Activated CD4-positive, alpha-beta T cell treated with anti-CD3 and anti-CD28 coated beads for 48 hours (primary cell): ENCODE data around the gene ZCCHC4.
"Not testable (repeated sequence)": the region's sequence is repeated elsewhere in the genome, so short reads cannot be mapped to it uniquely, and the experiment has no call there.

Experiments used
- DNase-seq: peaks from one replicate; pipeline ENCODE4 v3.0.0-alpha.2; 2020

ZCCHC4 gene

DNA sequence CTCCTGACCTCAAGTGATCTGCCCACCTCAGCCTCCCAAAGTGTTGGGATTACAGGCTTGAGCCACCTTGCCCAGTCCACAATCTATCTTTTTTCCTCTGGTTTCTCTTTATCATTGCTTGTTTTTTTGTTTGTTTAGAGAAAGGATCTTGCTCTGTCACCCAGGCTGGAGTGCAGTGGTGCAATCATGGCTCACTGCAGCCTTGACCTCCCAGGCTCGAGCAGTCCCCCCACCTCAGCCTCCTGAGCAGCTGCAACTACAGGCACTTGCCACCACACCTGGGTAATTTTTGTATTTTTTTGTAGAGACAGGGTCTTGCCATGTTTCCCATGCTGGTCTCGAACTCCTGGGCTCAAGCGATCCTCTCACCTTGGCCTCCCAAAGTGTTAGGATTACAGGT is 15.9 kb downstream of the ZCCHC4 start:
- not testable (repeated sequence) for DNase-seq

GRCh38 chr4:25330335-25330734 is 17.8 kb downstream of the ZCCHC4 start:
- no peak for DNase-seq

DNA sequence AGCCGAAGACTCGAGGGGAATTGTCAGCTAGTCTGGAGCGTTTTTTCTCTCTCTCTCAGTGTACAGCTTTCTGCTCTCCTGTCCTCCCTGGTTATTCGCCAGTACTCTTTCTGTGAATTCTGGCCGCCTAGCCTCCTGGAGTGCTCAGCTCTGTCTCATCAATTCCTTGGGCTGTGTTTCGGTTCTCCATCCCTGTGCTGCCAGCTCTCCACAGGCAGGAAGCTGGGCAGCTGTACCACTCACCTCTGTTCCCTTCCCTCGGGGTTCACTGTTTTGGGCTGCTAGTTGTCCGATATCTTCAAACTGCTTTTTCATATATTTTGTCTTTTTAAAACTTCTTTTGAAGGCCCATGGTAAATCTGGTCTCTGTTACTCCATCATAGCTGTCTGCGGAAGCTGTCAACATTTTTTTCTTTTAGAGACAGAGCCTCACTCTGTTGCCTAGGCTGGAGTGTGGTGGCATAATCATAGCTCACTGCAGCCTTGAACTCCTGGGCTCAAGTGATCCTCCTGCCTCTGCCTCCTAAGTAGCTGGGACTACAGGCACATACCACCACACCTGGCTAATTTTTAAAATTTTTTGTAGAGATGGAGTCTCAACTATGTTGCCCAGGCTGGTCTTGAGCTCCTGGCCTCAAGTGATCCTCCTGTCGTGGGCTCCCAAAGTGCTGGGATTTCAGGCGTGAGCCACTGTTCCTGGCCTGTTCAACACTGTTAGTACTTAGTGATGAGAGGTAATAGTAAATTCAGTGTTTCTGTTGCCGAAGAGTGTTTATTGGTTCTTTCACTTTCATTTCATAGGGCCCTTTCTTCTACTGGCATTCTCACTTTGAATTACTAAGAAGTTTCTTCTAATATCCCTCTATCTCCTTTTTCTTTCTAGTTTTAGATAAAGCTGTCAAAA is 18.6 kb downstream of the ZCCHC4 start:
- no peak for DNase-seq

- DNase-seq = no peak
Observed at GRCh38 chr4:25343671-25344070, 31.1 kb downstream of the ZCCHC4 start.

DNA sequence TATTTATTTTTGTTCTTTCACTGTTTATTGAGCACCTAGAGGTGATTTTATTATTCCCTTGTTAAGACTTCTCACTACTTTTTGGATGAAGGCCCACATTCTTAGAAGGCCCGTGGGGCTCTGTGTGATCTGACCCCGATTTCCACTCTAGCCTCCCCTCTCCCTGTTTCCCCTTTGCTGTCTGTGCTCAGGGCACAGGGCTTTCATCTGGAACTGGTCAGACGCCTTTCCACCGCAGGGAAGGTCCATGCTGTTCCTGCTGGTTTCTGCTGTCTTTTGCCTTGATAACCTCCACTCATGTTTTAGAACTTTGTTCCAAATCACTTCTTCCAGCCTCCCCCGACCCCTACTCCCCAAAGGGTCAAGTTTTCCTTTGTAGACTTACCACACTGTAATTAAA is 33.2 kb downstream of the ZCCHC4 start:
- no peak for DNase-seq

GRCh38 chr4:25346913-25347312 is 34.3 kb downstream of the ZCCHC4 start:
- no peak for DNase-seq

DNA sequence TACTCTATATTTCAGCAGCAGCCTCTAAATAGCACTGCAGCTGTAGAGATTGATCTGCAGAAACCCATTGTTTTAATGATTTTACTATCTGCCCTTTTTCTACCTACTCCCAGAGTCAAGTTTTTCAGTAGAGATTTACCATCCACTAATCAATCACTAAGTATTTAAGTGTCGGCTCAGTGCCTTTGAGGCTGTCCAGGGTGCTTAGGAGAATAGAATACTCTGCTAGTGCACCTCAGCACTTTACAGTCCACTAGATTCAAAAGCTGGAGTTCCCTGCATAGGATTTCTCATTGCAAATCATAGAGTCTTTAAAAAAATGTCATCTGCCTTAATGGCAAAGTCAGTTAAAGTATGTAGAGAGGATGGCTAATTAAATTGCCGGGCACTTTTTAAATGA is 34.9 kb downstream of the ZCCHC4 start:
- no peak for DNase-seq

GRCh38 chr4:25347971-25348370 is 35.4 kb downstream of the ZCCHC4 start:
- no peak for DNase-seq

DNA sequence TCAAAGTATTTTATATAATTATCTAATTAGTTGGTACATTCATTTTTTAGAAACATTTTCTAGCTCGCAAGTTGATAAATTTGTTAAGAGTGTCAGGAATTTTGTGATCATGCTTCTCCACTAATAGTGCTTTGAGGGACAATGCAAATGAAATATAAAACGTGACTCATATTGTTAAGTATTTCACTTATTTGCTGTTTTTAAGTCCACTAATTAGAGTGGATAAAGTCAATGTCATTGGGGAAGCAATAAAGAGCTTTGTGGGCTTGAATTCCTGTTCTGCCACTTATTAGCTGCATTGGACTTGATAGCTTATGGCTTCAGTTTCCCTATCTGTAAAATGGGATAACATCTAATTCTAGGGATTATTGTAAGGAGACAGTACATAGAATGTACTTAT is 38.0 kb downstream of the ZCCHC4 start:
- DNase-seq = no peak

GRCh38 chr4:25351777-25352416 is 39.3 kb downstream of the ZCCHC4 start:
- no peak for DNase-seq

GRCh38 chr4:25356068-25356467 is 43.5 kb downstream of the ZCCHC4 start:
- no peak for DNase-seq

DNA sequence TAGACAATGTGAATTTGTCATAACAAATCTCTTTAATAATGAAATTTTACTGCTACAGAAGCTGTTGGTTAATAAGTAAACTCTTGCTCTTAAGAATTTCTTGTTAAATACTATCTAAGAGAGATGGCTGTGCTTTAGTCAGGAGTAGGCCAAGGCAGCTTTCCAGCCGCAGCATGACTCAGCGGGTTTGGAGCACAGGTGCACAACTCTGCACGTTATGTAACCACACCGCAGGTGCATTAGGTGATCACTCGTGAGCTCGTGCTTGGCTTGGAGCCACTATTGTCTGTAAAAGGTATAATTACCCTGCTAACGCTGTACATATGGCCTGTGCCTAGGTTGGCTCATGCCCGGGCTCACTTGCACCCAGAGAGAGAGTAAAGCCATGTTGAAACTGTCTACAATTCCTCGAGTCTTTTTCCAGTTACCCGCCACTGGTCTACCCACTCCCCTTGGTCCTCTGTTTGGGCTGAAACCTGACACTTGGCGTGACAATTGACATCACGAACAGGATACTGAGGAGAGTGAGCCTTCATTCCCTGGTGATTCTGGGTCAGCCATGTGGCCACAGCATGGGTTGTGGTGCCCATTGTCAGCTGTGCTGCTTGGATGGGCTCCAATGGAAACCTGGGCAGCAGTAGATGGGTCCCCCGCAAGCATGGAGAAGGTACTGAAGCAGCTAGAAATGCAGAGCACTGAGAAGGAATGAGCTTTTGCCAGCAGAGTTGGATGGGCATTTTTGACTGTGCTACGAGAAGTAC is 46.1 kb downstream of the ZCCHC4 start:
- DNase-seq = no peak

DNA sequence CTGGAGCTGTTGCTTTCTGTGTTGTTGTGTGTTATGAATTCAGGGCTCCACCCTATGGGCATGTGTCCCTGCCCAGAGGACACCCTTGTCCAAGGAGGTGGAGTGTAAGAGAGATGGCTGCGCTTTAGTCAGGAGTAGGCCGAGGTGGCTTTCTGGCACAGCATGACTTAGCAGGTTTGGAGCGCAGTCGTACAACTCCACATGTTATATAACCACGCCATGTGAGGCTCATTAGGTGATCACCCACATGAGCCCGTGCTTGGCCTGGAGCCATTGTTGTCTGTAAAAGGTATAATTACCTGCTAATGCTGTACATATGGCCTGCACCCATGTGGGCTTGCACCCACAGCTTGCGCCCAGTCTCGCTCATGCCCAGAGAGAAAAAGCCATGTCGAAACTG is 48.7 kb downstream of the ZCCHC4 start:
- DNase-seq = no peak

- no peak for DNase-seq
Observed at GRCh38 chr4:25367004-25367621, 54.5 kb downstream of the ZCCHC4 start.

DNA sequence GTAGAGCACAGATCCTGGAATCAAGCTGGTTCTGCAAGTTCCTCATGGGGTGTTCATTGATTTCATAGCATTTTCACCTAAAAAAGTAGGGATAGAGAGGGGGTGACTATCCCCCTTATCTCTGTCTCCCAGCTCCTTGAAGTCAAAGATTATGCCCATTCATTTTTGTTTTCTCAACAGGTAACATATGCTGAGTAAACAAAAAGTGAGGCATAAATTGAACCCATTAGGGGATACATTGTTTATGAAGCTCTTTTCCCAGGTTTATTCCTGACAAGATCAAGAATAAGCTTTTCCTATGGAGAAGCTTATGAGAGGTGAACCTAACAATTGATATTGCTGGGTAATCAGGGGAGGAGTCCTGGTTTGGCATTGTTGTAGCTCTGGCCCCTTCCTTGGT is 55.3 kb downstream of the ZCCHC4 start:
- DNase-seq = no peak

DNA sequence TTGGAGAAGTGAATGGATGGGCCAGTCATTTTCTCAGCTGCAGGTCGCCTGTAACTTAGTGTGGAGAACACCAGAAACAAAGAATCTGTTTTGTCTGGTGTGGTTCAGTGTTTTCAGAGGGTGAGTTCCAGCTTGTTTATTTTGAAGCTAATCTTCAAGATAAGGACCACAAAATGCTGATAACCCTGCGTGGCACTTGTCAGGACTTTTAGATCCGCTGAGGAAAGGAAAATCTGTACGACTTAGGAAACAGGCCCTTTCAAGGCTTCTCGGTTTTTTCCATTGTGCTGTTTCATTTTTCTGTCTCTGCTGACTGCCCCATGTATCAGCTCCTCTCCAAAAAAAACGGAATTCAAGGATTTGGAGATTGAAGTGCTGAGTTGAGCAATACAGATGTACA is 55.7 kb downstream of the ZCCHC4 start:
- no peak for DNase-seq

- no peak for DNase-seq
Observed at GRCh38 chr4:25370242-25370641, 57.7 kb downstream of the ZCCHC4 start.

GRCh38 chr4:25372549-25372948 is 60.0 kb downstream of the ZCCHC4 start:
- not testable (repeated sequence) for DNase-seq

DNA sequence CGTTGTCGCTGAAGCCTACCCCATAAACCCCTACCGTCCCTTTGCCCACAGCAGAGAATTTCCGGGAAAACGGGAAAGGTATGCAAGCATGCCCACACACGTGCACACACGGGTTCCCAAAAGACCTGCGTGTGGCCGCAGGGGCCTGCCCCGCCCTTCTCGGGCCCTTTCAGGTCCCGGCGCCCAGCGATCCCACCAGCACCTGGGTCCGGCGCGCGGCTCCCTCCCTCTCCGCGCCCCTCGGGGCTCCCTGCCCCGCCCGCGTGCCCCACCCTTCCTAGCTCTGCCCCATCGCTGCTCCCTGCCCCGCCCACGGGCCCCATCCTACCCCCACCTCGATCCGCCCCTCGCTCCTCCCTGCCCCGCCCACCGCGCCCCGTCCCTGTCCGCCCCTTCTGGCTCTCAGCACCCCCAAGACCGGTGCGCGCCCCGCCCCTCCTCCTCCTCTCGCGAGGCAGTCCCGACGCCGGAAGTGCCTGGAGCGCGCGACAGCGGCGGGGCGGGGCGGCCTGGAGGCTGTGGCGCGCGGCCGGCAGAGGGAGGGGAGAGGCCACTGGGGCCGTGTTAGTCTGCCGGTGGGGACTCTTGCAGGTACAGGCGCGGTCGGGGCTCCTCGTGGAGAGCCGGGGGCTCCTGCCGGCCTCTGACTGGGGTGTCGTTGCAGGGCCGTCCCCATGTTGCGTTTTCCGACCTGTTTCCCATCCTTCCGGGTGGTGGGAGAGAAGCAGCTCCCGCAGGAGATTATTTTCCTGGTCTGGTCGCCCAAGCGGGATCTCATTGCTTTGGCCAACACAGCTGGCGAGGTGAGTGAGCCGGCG is 64.4 kb downstream of the ZCCHC4 start, which contains the start of gene ANAPC4:
TSS of gene ANAPC4 (plus strand) at position 510 of the 818 bp plus-strand sequence. CDS start at position 675, 165 bp downstream.
- peak; percentile 98 for DNase-seq

- DNase-seq = no peak
Observed at GRCh38 chr4:25377572-25378436, 65.2 kb downstream of the ZCCHC4 start.

DNA sequence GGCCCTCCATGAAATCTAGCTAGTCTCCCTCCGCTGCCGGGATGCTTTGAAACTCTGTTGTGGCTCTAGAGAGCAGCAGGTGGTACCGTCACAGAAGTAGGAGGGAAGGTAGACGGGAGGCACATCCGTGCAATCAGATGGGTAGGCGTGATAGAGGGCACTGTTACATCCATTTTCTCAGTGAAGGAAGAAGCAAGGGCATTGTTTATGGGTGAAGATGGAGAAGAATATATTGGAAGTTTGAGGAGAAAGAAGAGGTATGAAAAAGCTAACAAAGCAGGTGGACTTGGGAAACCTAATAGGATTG is 65.8 kb downstream of the ZCCHC4 start:
- DNase-seq = no peak
